NT2/D1 (cell line): Measurements from ENCODE around the gene WNK2.

ENCODE experiments used
- YY1 ChIP-seq: IDR thresholded peaks from 2 replicates; pipeline ENCODE4 v1.6.1; 2011; ENCODE audit not compliant: insufficient read length, insufficient read depth
- ZNF274 ChIP-seq: IDR thresholded peaks from 2 replicates; pipeline ENCODE4 v1.6.1; 2011; ENCODE audit warnings: mild to moderate bottlenecking, low read depth, low read length

DNA sequence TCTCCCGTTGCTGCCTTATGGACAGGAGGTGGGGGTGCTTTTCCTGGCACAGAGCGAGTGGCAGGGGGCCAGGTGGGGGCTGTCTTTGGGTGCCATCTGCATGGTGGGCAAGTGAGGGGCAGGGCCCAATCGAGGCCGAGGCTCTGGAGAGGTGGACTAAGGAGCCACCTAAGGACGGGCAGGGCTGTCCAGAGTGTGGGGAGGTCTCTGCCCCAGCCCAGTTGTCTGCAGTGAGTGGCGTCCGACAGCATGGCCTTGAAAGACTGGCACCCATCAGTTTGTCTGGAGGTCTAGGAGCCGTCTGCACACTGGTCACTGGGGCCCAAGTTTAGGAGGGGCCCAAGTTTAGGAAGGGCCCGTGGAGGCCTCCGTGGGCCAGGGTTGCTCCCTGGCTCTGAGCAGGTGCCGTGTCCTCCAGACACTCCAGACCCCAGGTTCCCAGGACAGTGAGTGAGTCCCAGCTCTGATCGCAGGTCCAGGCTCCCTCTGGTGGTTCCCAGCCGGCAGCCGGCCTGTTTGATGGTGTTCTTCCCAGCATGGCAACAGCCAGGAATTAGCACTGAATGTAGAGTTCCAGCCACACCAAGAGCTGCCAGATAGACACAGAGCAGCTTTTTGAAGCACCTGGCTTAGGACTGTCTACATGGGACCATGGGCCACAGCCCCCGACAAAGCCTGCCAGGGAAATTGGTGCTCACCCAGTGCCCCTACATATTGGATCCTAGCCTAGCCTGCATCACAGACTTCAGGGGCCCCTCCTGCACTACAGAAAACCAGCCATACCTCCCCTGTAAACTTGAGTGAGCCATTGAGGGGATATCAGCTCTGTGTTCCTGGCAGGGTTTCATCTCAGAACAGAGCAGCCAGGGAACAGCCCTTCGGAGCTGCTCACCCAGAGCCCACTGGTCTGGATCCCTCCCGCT is 120.9 kb downstream of the WNK2 start:
- TF ChIP-seq YY1 (no peak), ZNF274 (no peak)
